K562 (cell line): ENCODE data around the gene ADSS1. TPM values are rescaled to one million over a fixed set of nuclear protein-coding genes. Genes with fewer than 3 reads are reported as not detected.

Experiments
- ATAC-seq: fragments of 200-7000 bp; cut with Tn5 transposase; 3 replicates; pipeline ENCODE4 v1.9.1; 2020; ENCODE audit warnings: moderate library complexity
- BruUV-seq: library from RNA; stranded (reverse); fragments of 400-500 nt; replicated peaks from 2 replicates; lab custom pipeline; 2021; lab: Mats Ljungman, UMichigan
- CTCF ChIA-PET: fragments of 300-600 bp; formaldehyde crosslinking; extraction: SDS; loops from one replicate; lab custom pipeline; 2021; ENCODE audit warnings: low intra/inter-chr PET ratio; lab: Yijun Ruan, JAX
- POLR2A ChIA-PET: fragments of 300-600, 350-650 bp; sonication (Branson Sonifier 250); formaldehyde crosslinking; extraction: SDS; loops from one replicate; lab custom pipeline; 2021; ENCODE audit warnings: antibody characterized with exemption, inconsistent platforms; lab: Yijun Ruan, JAX
- DNase-seq, 4 experiments: peaks; one replicate each; pipeline versions ENCODE4 v3.0.0 to v3.0.0-alpha.2; 2011 to 2018; ENCODE audit warnings: low spot score in 3 of 4, mixed read lengths in 3 of 4; ENCODE audit errors: extremely low read depth in 1 of 4
- FAIRE-seq: peaks from 2 replicates; lab custom pipeline; 2011; peaks lifted over from hg19 to GRCh38; lab: Jason Lieb, UNC
- H2AFZ ChIP-seq: 2 replicates; pipeline ENCODE4 v1.6.0; 2011; ENCODE audit warnings: low read depth, low read length, control low read depth, inconsistent platforms
- H3K27ac ChIP-seq: fragments of 200-600 bp; 3 replicates; pipeline ENCODE4 v1.8.0; 2011; ENCODE audit warnings: low read depth, mild to moderate bottlenecking, control low read depth, inconsistent platforms, low read length, moderate library complexity, mixed read lengths; ENCODE audit errors: extremely low read depth
- H3K27me3 ChIP-seq, 2 experiments: fragments of 300-600 bp in 1 of 2; 2 replicates in 1 of 2; 3 replicates in 1 of 2; pipeline versions ENCODE4 v1.6.0 to v1.8.0; 2011; ENCODE audit warnings: inconsistent platforms in 2 of 2, low read length in 2 of 2, mild to moderate bottlenecking in 1 of 2, mixed read lengths in 1 of 2, moderate library complexity in 1 of 2; ENCODE audit not compliant: control insufficient read depth in 2 of 2, insufficient read depth in 2 of 2
- H3K36me3 ChIP-seq: fragments of 300-600 bp; 3 replicates; pipeline ENCODE4 v1.8.0; 2011; ENCODE audit warnings: mild to moderate bottlenecking, low read length, inconsistent platforms; ENCODE audit not compliant: control insufficient read depth, insufficient read depth
- H3K4me1 ChIP-seq, 2 experiments: fragments of 200-600 bp in 1 of 2; replicated peaks in 1 of 2; 2 replicates in 1 of 2; 3 replicates in 1 of 2; pipeline versions ENCODE4 v1.5.1 to v1.8.0; 2011; ENCODE audit warnings: inconsistent platforms in 2 of 2, low read length in 2 of 2, mild to moderate bottlenecking in 1 of 2, mixed read lengths in 1 of 2, moderate library complexity in 1 of 2; ENCODE audit not compliant: control insufficient read depth in 2 of 2, insufficient read depth in 2 of 2
- H3K4me2 ChIP-seq: 2 replicates; pipeline ENCODE4 v1.6.1; 2011; ENCODE audit warnings: low read length, control low read depth, inconsistent platforms, mixed read lengths; ENCODE audit not compliant: insufficient read depth
- H3K4me3 ChIP-seq: fragments of 200-600 bp; sonication (generic), shearing (Covaris generic); 2 replicates; pipeline ENCODE4 v1.5.1; 2016; ENCODE audit warnings: control low read depth, inconsistent platforms
- H3K79me2 ChIP-seq: fragments of 200-600 bp; 3 replicates; pipeline ENCODE4 v1.8.0; 2011; ENCODE audit warnings: low read length, inconsistent platforms; ENCODE audit not compliant: control insufficient read depth, insufficient read depth
- H3K9ac ChIP-seq, 2 experiments: 2 replicates each; pipeline versions ENCODE4 v1.6.0 to v1.6.1; 2011; ENCODE audit warnings: low read depth in 2 of 2, low read length in 2 of 2, control low read depth in 1 of 2, inconsistent platforms in 1 of 2, mild to moderate bottlenecking in 1 of 2, mixed read lengths in 1 of 2; ENCODE audit not compliant: insufficient read depth in 1 of 2
- H3K9me1 ChIP-seq: one replicate; pipeline ENCODE4 v1.6.0; 2011; ENCODE audit warnings: inconsistent platforms, mild to moderate bottlenecking, low read length, moderate library complexity; ENCODE audit not compliant: control insufficient read depth, insufficient read depth
- H3K9me3 ChIP-seq: replicated peaks from 2 replicates; pipeline ENCODE4 v1.5.1; 2011; ENCODE audit warnings: low read depth, low read length, inconsistent platforms; ENCODE audit not compliant: control insufficient read depth, insufficient read depth
- H4K20me1 ChIP-seq: replicated peaks from 2 replicates; pipeline ENCODE4 v1.6.1; 2011; ENCODE audit warnings: low read length, inconsistent platforms, mixed read lengths; ENCODE audit not compliant: control insufficient read depth, insufficient read depth
- CHD1 ChIP-seq: fragments of 200-600 bp; sonication (generic); IDR thresholded peaks from one replicate; pipeline ENCODE4 v1.6.1; 2012; ENCODE audit warnings: mild to moderate bottlenecking, moderate library complexity, low read length, inconsistent platforms
- HCFC1 ChIP-seq: IDR thresholded peaks from 2 replicates; pipeline ENCODE4 v1.6.1; 2012; ENCODE audit warnings: low read depth, low read length, improper control_type of control experiment
- NELFE ChIP-seq: IDR thresholded peaks from 2 replicates; pipeline ENCODE4 v1.6.1; 2011; ENCODE audit warnings: mild to moderate bottlenecking; ENCODE audit not compliant: insufficient read depth, insufficient read length
- RBM22 ChIP-seq: fragments of 200-400 bp; formaldehyde crosslinking; IDR thresholded peaks from 2 replicates; pipeline ENCODE4 v1.6.1; 2018; ENCODE audit warnings: low read length, low read depth; ENCODE audit not compliant: poor library complexity, severe bottlenecking
- RFX7 ChIP-seq: fragments of 250-450 bp; sonication (Bioruptor Pico); IDR thresholded peaks from 2 replicates; pipeline ENCODE4 v1.5.1; 2021; ENCODE audit warnings: mild to moderate bottlenecking
- SMAD3 ChIP-seq: fragments of 450-650 bp; formaldehyde crosslinking; conservative IDR thresholded peaks from 2 replicates; pipeline ENCODE4 v1.4.0; 2020; ENCODE audit warnings: mild to moderate bottlenecking
- ZNF347 ChIP-seq: fragments of 450-650 bp; formaldehyde crosslinking; IDR thresholded peaks from 2 replicates; pipeline ENCODE4 v1.4.0; 2020; ENCODE audit warnings: low read depth, mild to moderate bottlenecking, moderate library complexity
- ZNF584 ChIP-seq: fragments of 200-800 bp; sonication (Bioruptor generic); IDR thresholded peaks from 2 replicates; pipeline ENCODE4 v1.6.1; 2016; ENCODE audit warnings: low read depth, mild to moderate bottlenecking, missing genetic modification characterization, missing compliant biosample characterization
- WGBS: fragments of 100-300 bp; shearing (Covaris generic); methylation state at CpG from one replicate; pipeline ENCODE4 v1.1.6; 2016; ENCODE audit warnings: low coverage, mixed read lengths; ENCODE audit not compliant: insufficient coverage; ENCODE audit errors: missing lambda C conversion rate; 5-methylcytosine and 5-hydroxymethylcytosine counted together
- in situ Hi-C: fragments of 300-500 bp; cut with MboI; formaldehyde crosslinking; loops from 4 replicates; pipeline ENCODE4 v1.15.0; 2018; ENCODE audit warnings: inconsistent platforms, mixed read lengths
- intact Hi-C: fragments of 100-400 bp; cut with micrococcal nuclease; formaldehyde crosslinking; loops from 2 replicates; pipeline ENCODE4 v1.14.2; 2022
- polyA plus RNA-seq, 8 experiments: library from polyadenylated mRNA; depleted of rRNA in 4 of 8; stranded (reverse) in 5 of 8; unstranded in 3 of 8; fragments of >200 nt; fragmentation: Nextera tagmentation in 2 of 8; fragmentation: Illumina TruSeq in 1 of 8; extraction: Ambion mirVana in 2 of 8; extraction: Trizol in 1 of 8; gene quantifications; 2 replicates each; pipeline versions ENCODE4 v1.2.1 to v1.2.3, GENCODE V29; 2011 to 2014; ENCODE audit warnings: inconsistent platforms in 1 of 8, missing spikeins in 1 of 8
- total RNA-seq, 7 experiments: library from RNA; depleted of rRNA in 6 of 7; stranded (reverse); fragments of >200 nt in 6 of 7; fragmentation: Illumina TruSeq in 2 of 7; extraction: Trizol in 2 of 7; gene quantifications; 2 replicates each; pipeline versions ENCODE4 v1.2.1 to v1.2.3, GENCODE V29; 2011 to 2021; ENCODE audit warnings: low replicate concordance in 1 of 7
- TF ChIP-seq, protein P1 (sequence below): fragments of 450-650 bp; IDR thresholded peaks from 2 replicates; pipeline ENCODE4 v1.6.1; 2018; ENCODE audit not compliant: partially characterized antibody
- TF ChIP-seq, protein P2 (sequence below): fragments of 250-450 bp; sonication (Bioruptor Pico); IDR thresholded peaks from 2 replicates; pipeline ENCODE4 v1.8.0; 2022; ENCODE audit warnings: inconsistent platforms, mild to moderate bottlenecking, moderate library complexity, borderline replicate concordance
- TF ChIP-seq, protein P3 (sequence below): sonication (generic); formaldehyde crosslinking; IDR thresholded peaks from 2 replicates; pipeline ENCODE4 v1.8.0; 2022; ENCODE audit warnings: mild to moderate bottlenecking, missing genetic modification reagents

ADSS1 gene
- total and polyA plus RNA-seq, 9 of the 15 experiments (the other 6 are each of a cell fraction or from before 2014, with no cell fraction given) = 0.53 to 5.9 (median 3.9) TPM

DNA sequence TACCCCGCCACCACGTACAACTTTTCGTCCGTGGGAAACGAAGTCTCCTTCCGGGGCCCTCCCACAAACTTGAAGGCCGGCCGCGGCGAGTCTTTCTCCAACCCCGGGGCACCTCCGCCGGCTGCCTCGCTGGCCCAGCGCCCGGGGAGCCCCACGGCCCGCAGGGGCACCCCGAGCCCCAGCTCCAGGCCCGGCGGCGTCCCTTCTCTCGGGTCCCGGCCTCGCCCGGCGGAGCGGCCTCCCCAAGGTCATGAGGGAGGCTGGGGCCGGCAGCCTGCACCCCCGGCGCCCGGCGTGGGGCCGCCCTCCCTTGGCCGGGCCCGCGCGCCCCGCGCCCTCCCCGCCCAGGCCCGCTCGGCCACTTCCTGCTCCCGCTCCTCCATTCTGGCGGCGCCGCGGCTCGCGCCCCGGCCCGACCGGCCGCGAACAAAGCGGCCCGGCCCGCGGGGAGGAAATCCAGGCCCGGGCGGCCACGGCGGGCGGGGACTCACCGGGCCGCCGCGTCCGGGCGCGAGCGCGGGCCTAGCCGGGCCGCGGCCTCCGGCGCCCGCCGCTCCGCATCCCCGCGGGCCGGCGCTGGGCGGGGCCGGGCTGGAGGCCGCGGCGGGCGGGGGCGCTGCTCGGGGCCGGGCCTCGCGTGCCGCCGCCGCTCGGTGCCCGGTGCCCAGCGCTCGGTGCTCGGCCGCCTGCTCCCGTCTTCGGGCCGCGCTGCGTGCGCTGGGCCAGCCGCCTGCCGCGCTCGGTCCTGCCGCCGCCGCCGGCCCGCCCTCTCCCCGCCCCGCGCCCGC lies 71.2 kb downstream of the ADSS1 start, which contains the start of gene AKT1:
Gene AKT1, minus strand, starts transcription at position 756 of the 788 bp plus-strand sequence. CDS start 3,105 bp downstream, outside the sequence.
- peak within 1 kb of the TSS; percentile 82 for H3K4me2 ChIP-seq
- peaks cover 48% of the 10 kb centered on the region for H3K79me2 ChIP-seq
- ATAC-seq (peak; percentile 10; the same call in 1 of the 3 replicates), DNase-seq (peak in 3 of 4 experiments; percentile 52 to 72 (median 67)), FAIRE-seq (no peak)
- peak within 1 kb of the TSS; percentile 80 for H3K27ac ChIP-seq
- H3K27me3 ChIP-seq = no peaks in the 10 kb centered on the region
- peaks cover 29% of the 10 kb centered on the region; the same call in 1 of the 3 replicates for H3K36me3 ChIP-seq
- H3K9me1 ChIP-seq = no peaks in the 10 kb centered on the region
- in situ Hi-C loops (no loop called here), intact Hi-C loops (no loop called here)
- BruUV-seq = no TSS peak
- POLR2A ChIA-PET = interaction anchor here (0.8 to 0.9 kb wide), 2 partner anchors 9 to 59 kb away, joined by 4 read pairs; no protein-coding TSS in a partner anchor
- peak within 1 kb of the TSS; percentile 82 to 93 for H3K9ac ChIP-seq
- peaks cover 12% of the 10 kb centered on the region; the same call in 1 of the 2 replicates for H4K20me1 ChIP-seq
- H3K9me3 ChIP-seq = no peaks in the 10 kb centered on the region
- peak within 1 kb of the TSS; percentile 70 for H3K4me3 ChIP-seq
- 0% methylated on average over 28 of the region's 124 CpGs for WGBS
- H3K4me1 ChIP-seq = peaks cover 50 to 94% of the 10 kb centered on the region in 2 experiments
- H2AFZ ChIP-seq = peak within 1 kb of the TSS; percentile 77
- CTCF ChIA-PET = interaction anchor here (0.6 to 0.8 kb wide), 2 partner anchors 21 to 74 kb away, joined by 3 read pairs; no protein-coding TSS in a partner anchor
- no peak for TF ChIP-seq NELFE
- TF ChIP-seq RFX7 (CRISPR knock-in tag) = no peak
- TF ChIP-seq HCFC1 = no peak
- TF ChIP-seq, protein P1, sequence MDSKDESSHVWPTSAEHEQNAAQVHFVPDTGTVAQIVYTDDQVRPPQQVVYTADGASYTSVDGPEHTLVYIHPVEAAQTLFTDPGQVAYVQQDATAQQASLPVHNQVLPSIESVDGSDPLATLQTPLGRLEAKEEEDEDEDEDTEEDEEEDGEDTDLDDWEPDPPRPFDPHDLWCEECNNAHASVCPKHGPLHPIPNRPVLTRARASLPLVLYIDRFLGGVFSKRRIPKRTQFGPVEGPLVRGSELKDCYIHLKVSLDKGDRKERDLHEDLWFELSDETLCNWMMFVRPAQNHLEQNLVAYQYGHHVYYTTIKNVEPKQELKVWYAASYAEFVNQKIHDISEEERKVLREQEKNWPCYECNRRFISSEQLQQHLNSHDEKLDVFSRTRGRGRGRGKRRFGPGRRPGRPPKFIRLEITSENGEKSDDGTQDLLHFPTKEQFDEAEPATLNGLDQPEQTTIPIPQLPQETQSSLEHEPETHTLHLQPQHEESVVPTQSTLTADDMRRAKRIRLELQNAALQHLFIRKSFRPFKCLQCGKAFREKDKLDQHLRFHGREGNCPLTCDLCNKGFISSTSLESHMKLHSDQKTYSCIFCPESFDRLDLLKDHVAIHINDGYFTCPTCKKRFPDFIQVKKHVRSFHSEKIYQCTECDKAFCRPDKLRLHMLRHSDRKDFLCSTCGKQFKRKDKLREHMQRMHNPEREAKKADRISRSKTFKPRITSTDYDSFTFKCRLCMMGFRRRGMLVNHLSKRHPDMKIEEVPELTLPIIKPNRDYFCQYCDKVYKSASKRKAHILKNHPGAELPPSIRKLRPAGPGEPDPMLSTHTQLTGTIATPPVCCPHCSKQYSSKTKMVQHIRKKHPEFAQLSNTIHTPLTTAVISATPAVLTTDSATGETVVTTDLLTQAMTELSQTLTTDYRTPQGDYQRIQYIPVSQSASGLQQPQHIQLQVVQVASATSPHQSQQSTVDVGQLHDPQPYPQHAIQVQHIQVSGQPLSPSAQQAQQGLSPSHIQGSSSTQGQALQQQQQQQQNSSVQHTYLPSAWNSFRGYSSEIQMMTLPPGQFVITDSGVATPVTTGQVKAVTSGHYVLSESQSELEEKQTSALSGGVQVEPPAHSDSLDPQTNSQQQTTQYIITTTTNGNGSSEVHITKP = no peak
- no peak for TF ChIP-seq ZNF347 (CRISPR knock-in tag)
- TF ChIP-seq RBM22 = no peak
- no peak for TF ChIP-seq ZNF584 (CRISPR knock-in tag)
- TF ChIP-seq CHD1 = no peak
- TF ChIP-seq, protein P2, sequence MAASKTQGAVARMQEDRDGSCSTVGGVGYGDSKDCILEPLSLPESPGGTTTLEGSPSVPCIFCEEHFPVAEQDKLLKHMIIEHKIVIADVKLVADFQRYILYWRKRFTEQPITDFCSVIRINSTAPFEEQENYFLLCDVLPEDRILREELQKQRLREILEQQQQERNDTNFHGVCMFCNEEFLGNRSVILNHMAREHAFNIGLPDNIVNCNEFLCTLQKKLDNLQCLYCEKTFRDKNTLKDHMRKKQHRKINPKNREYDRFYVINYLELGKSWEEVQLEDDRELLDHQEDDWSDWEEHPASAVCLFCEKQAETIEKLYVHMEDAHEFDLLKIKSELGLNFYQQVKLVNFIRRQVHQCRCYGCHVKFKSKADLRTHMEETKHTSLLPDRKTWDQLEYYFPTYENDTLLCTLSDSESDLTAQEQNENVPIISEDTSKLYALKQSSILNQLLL = no peak
- TF ChIP-seq, protein P3, sequence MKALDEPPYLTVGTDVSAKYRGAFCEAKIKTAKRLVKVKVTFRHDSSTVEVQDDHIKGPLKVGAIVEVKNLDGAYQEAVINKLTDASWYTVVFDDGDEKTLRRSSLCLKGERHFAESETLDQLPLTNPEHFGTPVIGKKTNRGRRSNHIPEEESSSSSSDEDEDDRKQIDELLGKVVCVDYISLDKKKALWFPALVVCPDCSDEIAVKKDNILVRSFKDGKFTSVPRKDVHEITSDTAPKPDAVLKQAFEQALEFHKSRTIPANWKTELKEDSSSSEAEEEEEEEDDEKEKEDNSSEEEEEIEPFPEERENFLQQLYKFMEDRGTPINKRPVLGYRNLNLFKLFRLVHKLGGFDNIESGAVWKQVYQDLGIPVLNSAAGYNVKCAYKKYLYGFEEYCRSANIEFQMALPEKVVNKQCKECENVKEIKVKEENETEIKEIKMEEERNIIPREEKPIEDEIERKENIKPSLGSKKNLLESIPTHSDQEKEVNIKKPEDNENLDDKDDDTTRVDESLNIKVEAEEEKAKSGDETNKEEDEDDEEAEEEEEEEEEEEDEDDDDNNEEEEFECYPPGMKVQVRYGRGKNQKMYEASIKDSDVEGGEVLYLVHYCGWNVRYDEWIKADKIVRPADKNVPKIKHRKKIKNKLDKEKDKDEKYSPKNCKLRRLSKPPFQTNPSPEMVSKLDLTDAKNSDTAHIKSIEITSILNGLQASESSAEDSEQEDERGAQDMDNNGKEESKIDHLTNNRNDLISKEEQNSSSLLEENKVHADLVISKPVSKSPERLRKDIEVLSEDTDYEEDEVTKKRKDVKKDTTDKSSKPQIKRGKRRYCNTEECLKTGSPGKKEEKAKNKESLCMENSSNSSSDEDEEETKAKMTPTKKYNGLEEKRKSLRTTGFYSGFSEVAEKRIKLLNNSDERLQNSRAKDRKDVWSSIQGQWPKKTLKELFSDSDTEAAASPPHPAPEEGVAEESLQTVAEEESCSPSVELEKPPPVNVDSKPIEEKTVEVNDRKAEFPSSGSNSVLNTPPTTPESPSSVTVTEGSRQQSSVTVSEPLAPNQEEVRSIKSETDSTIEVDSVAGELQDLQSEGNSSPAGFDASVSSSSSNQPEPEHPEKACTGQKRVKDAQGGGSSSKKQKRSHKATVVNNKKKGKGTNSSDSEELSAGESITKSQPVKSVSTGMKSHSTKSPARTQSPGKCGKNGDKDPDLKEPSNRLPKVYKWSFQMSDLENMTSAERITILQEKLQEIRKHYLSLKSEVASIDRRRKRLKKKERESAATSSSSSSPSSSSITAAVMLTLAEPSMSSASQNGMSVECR = 0 out of 2 replicates have a peak, but pooled peaks have one; percentile 31
- no peak for TF ChIP-seq SMAD3
